Measurements from ENCODE around the gene DNAJB5. TPM values are rescaled to one million over a fixed set of nuclear protein-coding genes. Genes with fewer than 3 reads are reported as not detected.

DNAJB5 gene
- total RNA-seq, 1 donor from 2014 or later = 40.8 TPM

GRCh38 chr9:35033101-35033500 lies 43.6 kb downstream of the DNAJB5 start:
- H3K27me3 ChIP-seq = no peaks in the 10 kb centered on the region
- intact Hi-C loops (cut with DNase I) = no loop called here
- H3K4me1 ChIP-seq = no peaks in the 10 kb centered on the region
- H3K36me3 ChIP-seq = peaks cover 0 to 2% of the 10 kb centered on the region in 2 donors
- TF ChIP-seq, protein P1, sequence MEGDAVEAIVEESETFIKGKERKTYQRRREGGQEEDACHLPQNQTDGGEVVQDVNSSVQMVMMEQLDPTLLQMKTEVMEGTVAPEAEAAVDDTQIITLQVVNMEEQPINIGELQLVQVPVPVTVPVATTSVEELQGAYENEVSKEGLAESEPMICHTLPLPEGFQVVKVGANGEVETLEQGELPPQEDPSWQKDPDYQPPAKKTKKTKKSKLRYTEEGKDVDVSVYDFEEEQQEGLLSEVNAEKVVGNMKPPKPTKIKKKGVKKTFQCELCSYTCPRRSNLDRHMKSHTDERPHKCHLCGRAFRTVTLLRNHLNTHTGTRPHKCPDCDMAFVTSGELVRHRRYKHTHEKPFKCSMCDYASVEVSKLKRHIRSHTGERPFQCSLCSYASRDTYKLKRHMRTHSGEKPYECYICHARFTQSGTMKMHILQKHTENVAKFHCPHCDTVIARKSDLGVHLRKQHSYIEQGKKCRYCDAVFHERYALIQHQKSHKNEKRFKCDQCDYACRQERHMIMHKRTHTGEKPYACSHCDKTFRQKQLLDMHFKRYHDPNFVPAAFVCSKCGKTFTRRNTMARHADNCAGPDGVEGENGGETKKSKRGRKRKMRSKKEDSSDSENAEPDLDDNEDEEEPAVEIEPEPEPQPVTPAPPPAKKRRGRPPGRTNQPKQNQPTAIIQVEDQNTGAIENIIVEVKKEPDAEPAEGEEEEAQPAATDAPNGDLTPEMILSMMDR (IDR thresholded peaks at IDR 0.05) = no peak
- no peak for DNase-seq (ENCODE audit: low spot score in 2 of 2)
- H3K27ac ChIP-seq = no peak overlapping the region
- no peak overlapping the region for H3K4me3 ChIP-seq
- H3K9me3 ChIP-seq = no peaks in the 10 kb centered on the region

- H3K4me1 ChIP-seq = no peaks in the 10 kb centered on the region
- H3K27me3 ChIP-seq = no peaks in the 10 kb centered on the region
- H3K36me3 ChIP-seq = peaks cover 0 to 6% of the 10 kb centered on the region in 2 donors
- intact Hi-C loops (cut with DNase I) = no loop called here
- peak overlapping the region; percentile 45 to 61 for H3K27ac ChIP-seq
- DNase-seq (ENCODE audit: low spot score in 2 of 2) = peak in 1 of 2 donors; percentile 69
- H3K4me3 ChIP-seq = peak overlapping the region; percentile 1 to 56
- TF ChIP-seq, protein P1 (IDR thresholded peaks at IDR 0.05) = peak in 1 of 3 experiments; percentile 12
- H3K9me3 ChIP-seq = no peaks in the 10 kb centered on the region
These were observed 46.5 kb downstream of the DNAJB5 start for GRCh38 chr9:35035851-35036701.

DNA sequence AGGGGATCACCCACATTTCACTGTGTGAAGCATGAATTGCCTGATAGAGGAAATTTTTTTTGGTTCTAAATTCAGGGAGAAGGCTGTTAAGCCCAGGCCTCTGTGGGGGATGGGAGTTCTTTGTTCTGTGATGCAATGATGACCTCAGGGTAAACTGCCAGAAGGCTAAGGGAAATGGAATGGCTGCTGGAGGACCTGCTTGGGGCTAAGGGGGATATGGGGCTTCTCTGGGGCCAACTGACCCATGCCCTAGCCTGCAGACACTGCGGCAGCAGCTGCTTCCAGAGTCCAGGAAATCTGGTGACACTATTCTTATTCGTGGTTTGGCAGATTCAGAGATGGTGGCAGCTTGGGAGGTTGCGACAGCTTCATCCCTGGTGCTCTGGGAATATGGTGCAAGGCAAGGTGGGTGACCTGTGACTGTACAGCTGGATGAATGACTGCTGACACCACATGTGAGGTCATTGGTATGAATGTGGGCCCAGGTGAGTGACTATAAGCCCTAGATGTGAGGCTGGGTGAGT lies 52.6 kb downstream of the DNAJB5 start:
- Histone ChIP-seq H3K36me3 (peaks cover 7 to 44% of the 10 kb centered on the region in 2 donors), H3K4me3 (no peak overlapping the region), H3K9me3 (no peaks in the 10 kb centered on the region), H3K4me1 (no peaks in the 10 kb centered on the region), H3K27me3 (no peaks in the 10 kb centered on the region), H3K27ac (no peak overlapping the region)
- intact Hi-C loops (cut with DNase I) = no loop called here
- DNase-seq (ENCODE audit: low spot score in 2 of 2) = no peak
- TF ChIP-seq, protein P1 (IDR thresholded peaks at IDR 0.05) = no peak

- Histone ChIP-seq H3K4me1 (no peaks in the 10 kb centered on the region), H3K9me3 (no peaks in the 10 kb centered on the region), H3K4me3 (no peak overlapping the region), H3K27ac (no peak overlapping the region), H3K36me3 (peaks cover 8 to 49% of the 10 kb centered on the region in 2 donors), H3K27me3 (no peaks in the 10 kb centered on the region)
- TF ChIP-seq, protein P1 (IDR thresholded peaks at IDR 0.05) = no peak
- intact Hi-C loops (cut with DNase I) = no loop called here
- DNase-seq (ENCODE audit: low spot score in 2 of 2) = no peak
These were observed 53.5 kb downstream of the DNAJB5 start for GRCh38 chr9:35042891-35043545.

- Histone ChIP-seq H3K36me3 (peaks cover 14 to 46% of the 10 kb centered on the region in 2 donors), H3K27me3 (no peaks in the 10 kb centered on the region), H3K9me3 (no peaks in the 10 kb centered on the region), H3K4me1 (no peaks in the 10 kb centered on the region), H3K4me3 (no peak overlapping the region), H3K27ac (no peak overlapping the region)
- no peak for DNase-seq (ENCODE audit: low spot score in 2 of 2)
- TF ChIP-seq, protein P1 (IDR thresholded peaks at IDR 0.05) = no peak
- intact Hi-C loops (cut with DNase I) = no loop called here
These were observed 54.5 kb downstream of the DNAJB5 start for GRCh38 chr9:35044071-35044470.

Other genes starting within 250 kb of the DNAJB5 start
- gene PHF24, start 31.5 kb upstream of the DNAJB5 start, total RNA-seq = not detected
- 96.3 TPM for gene VCP, start 82.9 kb downstream of the DNAJB5 start, total RNA-seq
- gene FANCG, start 90.2 kb downstream of the DNAJB5 start, total RNA-seq = 45.4 TPM
- gene PIGO, start 106.8 kb downstream of the DNAJB5 start, total RNA-seq = 2.4 TPM
- 94.2 TPM for gene STOML2, start 113.4 kb downstream of the DNAJB5 start, total RNA-seq
- gene ATOSB, start 126.1 kb downstream of the DNAJB5 start, total RNA-seq = 58.3 TPM
- gene UNC13B, start 172.3 kb downstream of the DNAJB5 start, total RNA-seq = 26.5 TPM

Data from ascending aorta (tissue), 2 donors.